GM12878 (cell line): Measurements from ENCODE around the gene IQGAP2. TPM values are rescaled to one million over a fixed set of nuclear protein-coding genes. Genes with fewer than 3 reads are reported as not detected.

Source experiments
- ATAC-seq: fragments of 200-7000 bp; cut with Tn5 transposase; 3 replicates; pipeline ENCODE4 v1.9.1; 2020; ENCODE audit warnings: mild to moderate bottlenecking, moderate library complexity
- BruUV-seq: library from RNA; stranded (reverse); fragments of 400-500 nt; replicated peaks from 2 replicates; lab custom pipeline; 2021; lab: Mats Ljungman, UMichigan
- CTCF ChIA-PET: fragments of 300-600 bp; sonication (Branson Sonifier 250); formaldehyde crosslinking; extraction: SDS; loops from one replicate; lab custom pipeline; 2021; ENCODE audit warnings: inconsistent platforms; lab: Yijun Ruan, JAX
- POLR2A ChIA-PET: fragments of 350-600 bp; formaldehyde crosslinking; extraction: SDS; loops from one replicate; lab custom pipeline; 2021; ENCODE audit warnings: inconsistent platforms; lab: Charles Lee
- RAD21 ChIA-PET: fragments of 300-600 bp; sonication (Branson Sonifier 250); formaldehyde crosslinking; loops from one replicate; lab custom pipeline; 2023; ENCODE audit warnings: antibody characterized with exemption; ENCODE audit not compliant: unreplicated experiment; lab: Charles Lee
- SMC1A ChIA-PET: fragments of 300-600 bp; sonication (Branson Sonifier 250); formaldehyde crosslinking; loops from one replicate; lab custom pipeline; 2023; ENCODE audit not compliant: unreplicated experiment, uncharacterized antibody; lab: Charles Lee
- DNase-seq: peaks from one replicate; pipeline ENCODE4 v3.0.0-alpha.2; 2011; ENCODE audit warnings: low read depth, low spot score
- FAIRE-seq: peaks from 3 replicates; lab custom pipeline; 2011; peaks lifted over from hg19 to GRCh38; lab: Jason Lieb, UNC
- H2AFZ ChIP-seq: 2 replicates; pipeline ENCODE4 v1.6.0; 2011; ENCODE audit warnings: low read depth, low read length, control low read depth; ENCODE audit not compliant: control insufficient read depth
- H3K27ac ChIP-seq: 2 replicates; pipeline ENCODE4 v1.5.1; 2011; ENCODE audit warnings: control low read depth; ENCODE audit not compliant: control insufficient read depth, insufficient read depth
- H3K27me3 ChIP-seq, 2 experiments: replicated peaks in 1 of 2; 2 replicates each; pipeline versions ENCODE4 v1.6.0 to v1.6.1; 2011; ENCODE audit warnings: low read length in 1 of 2; ENCODE audit not compliant: control insufficient read depth in 2 of 2, insufficient read depth in 2 of 2
- H3K36me3 ChIP-seq, 2 experiments: 2 replicates each; pipeline ENCODE4 v1.5.1; 2011; ENCODE audit warnings: low read length in 1 of 2; ENCODE audit not compliant: control insufficient read depth in 2 of 2, insufficient read depth in 2 of 2
- H3K4me1 ChIP-seq: 2 replicates; pipeline ENCODE4 v1.6.1; 2011; ENCODE audit warnings: mild to moderate bottlenecking, low read length, moderate library complexity, mixed read lengths; ENCODE audit not compliant: control insufficient read depth, insufficient read depth
- H3K4me2 ChIP-seq: 2 replicates; pipeline ENCODE4 v1.6.0; 2011; ENCODE audit warnings: control low read depth; ENCODE audit not compliant: control insufficient read depth, insufficient read depth
- H3K4me3 ChIP-seq: fragments of 200-600 bp; sonication (generic); 2 replicates; pipeline ENCODE4 v1.5.1; 2016
- H3K79me2 ChIP-seq: 2 replicates; pipeline ENCODE4 v1.6.0; 2011; ENCODE audit warnings: low read length; ENCODE audit not compliant: control insufficient read depth, insufficient read depth
- H3K9ac ChIP-seq: 2 replicates; pipeline ENCODE4 v1.8.0; 2011; ENCODE audit warnings: low read length, control low read depth, mixed read lengths; ENCODE audit not compliant: control insufficient read depth, insufficient read depth
- H3K9me3 ChIP-seq: replicated peaks from 3 replicates; pipeline ENCODE4 v1.5.1; 2011; ENCODE audit warnings: mild to moderate bottlenecking, low read length; ENCODE audit not compliant: control insufficient read depth, insufficient read depth
- H4K20me1 ChIP-seq: 2 replicates; pipeline ENCODE4 v1.6.0; 2011; ENCODE audit not compliant: control insufficient read depth, insufficient read depth
- CHD1 ChIP-seq: IDR thresholded peaks from 2 replicates; pipeline ENCODE4 v1.6.1; 2012; ENCODE audit warnings: low read depth, low read length, improper control_type of control experiment
- CREM ChIP-seq: IDR thresholded peaks from 2 replicates; pipeline ENCODE4 v1.6.1; 2014; ENCODE audit warnings: antibody characterized with exemption, low read depth
- NRF1 ChIP-seq: conservative IDR thresholded peaks from 2 replicates; pipeline ENCODE4 v1.6.1; 2011; ENCODE audit warnings: mild to moderate bottlenecking, low read depth, low read length, improper control_type of control experiment
- PML ChIP-seq: IDR thresholded peaks from 2 replicates; pipeline ENCODE4 v1.6.1; 2012; ENCODE audit warnings: low read length, inconsistent platforms
- POU2F2 ChIP-seq: IDR thresholded peaks from 3 replicates; pipeline ENCODE4 v1.6.1; 2011; ENCODE audit warnings: low read depth, mild to moderate bottlenecking, low read length, borderline replicate concordance
- RCOR1 ChIP-seq: conservative IDR thresholded peaks from 2 replicates; pipeline ENCODE4 v1.6.1; 2012; ENCODE audit warnings: low read depth, low read length, improper control_type of control experiment
- SMAD5 ChIP-seq: IDR thresholded peaks from 2 replicates; pipeline ENCODE4 v1.6.1; 2016; ENCODE audit warnings: antibody characterized with exemption, low read depth
- SUPT20H ChIP-seq: IDR thresholded peaks from 2 replicates; pipeline ENCODE4 v1.6.1; 2011; ENCODE audit warnings: low read depth, mild to moderate bottlenecking, low read length, moderate library complexity, borderline replicate concordance; ENCODE audit not compliant: control insufficient read depth
- TAF1 ChIP-seq: IDR thresholded peaks from 2 replicates; pipeline ENCODE4 v1.6.1; 2011; ENCODE audit warnings: mild to moderate bottlenecking, low read depth, low read length, borderline replicate concordance
- ZBTB40 ChIP-seq: fragments of 450-650 bp; IDR thresholded peaks from 2 replicates; pipeline ENCODE4 v1.6.1; 2016; ENCODE audit warnings: mild to moderate bottlenecking, moderate library complexity, borderline replicate concordance
- WGBS: methylation state at CpG from one replicate; pipeline ENCODE4 v1.1.6; 2016; ENCODE audit warnings: low lambda C conversion rate; ENCODE audit not compliant: insufficient replicate concordance, insufficient coverage; ENCODE audit errors: missing lambda C conversion rate; 5-methylcytosine and 5-hydroxymethylcytosine counted together
- in situ Hi-C: fragments of 300-500 bp; cut with MboI; formaldehyde crosslinking; loops from 9 replicates; pipeline ENCODE4 v1.14.3; 2018; ENCODE audit warnings: mixed read lengths
- intact Hi-C: fragments of 100-400 bp; cut with micrococcal nuclease; formaldehyde crosslinking; loops from one replicate; pipeline ENCODE4 v1.14.2; 2022; ENCODE audit not compliant: unreplicated experiment
- polyA plus RNA-seq, 11 experiments: library from polyadenylated mRNA; depleted of rRNA in 4 of 11; unstranded in 6 of 11; stranded (reverse) in 5 of 11; fragments of >200 nt; fragmentation: Nextera tagmentation in 4 of 11; fragmentation: Illumina TruSeq in 1 of 11; extraction: Ambion mirVana in 4 of 11; extraction: Trizol in 1 of 11; gene quantifications; 1 replicate in 1 of 11; 2 replicates in 10 of 11; pipeline versions ENCODE4 v1.2.1 to v1.2.3, GENCODE V29; 2011 to 2016; ENCODE audit warnings: inconsistent platforms in 2 of 11, missing spikeins in 2 of 11, low read depth in 1 of 11
- total RNA-seq, 4 experiments: library from RNA; depleted of rRNA in 3 of 4; stranded (reverse); fragments of >200 nt in 3 of 4; fragmentation: Illumina TruSeq in 1 of 4; extraction: Trizol in 1 of 4; gene quantifications; 2 replicates each; pipeline versions ENCODE4 v1.2.1 to v1.2.3, GENCODE V29; 2013 to 2021
- TF ChIP-seq, protein P1 (sequence below): fragments of 450-650 bp; formaldehyde crosslinking; IDR thresholded peaks from 2 replicates; pipeline ENCODE4 v1.4.0; 2020; ENCODE audit warnings: mild to moderate bottlenecking, moderate library complexity

The IQGAP2 gene
- total and polyA plus RNA-seq, 10 of the 15 experiments (the other 5 are each of a cell fraction or from before 2014, with no cell fraction given) = 14.5 to 41.4 (median 21.8) TPM

- in situ Hi-C loops (no loop called here), intact Hi-C loops (loop anchor here (5.0 kb wide), 1 partner anchor 32 kb away; no protein-coding TSS in a partner anchor)
- Histone ChIP-seq H3K4me2 (no peak overlapping the region), H3K9ac (no peak overlapping the region), H3K27ac (no peak overlapping the region), H3K27me3 (no peaks in the 10 kb centered on the region), H3K9me3 (no peaks in the 10 kb centered on the region), H4K20me1 (no peaks in the 10 kb centered on the region), H3K4me3 (no peak overlapping the region), H3K36me3 (no peaks in the 10 kb centered on the region), H3K4me1 (no peaks in the 10 kb centered on the region), H3K79me2 (no peaks in the 10 kb centered on the region), H2AFZ (no peak overlapping the region)
- DNase-seq (no peak), ATAC-seq (no peak), FAIRE-seq (no peak)
- POLR2A ChIA-PET = interaction anchor here (0.5 kb wide), 1 partner anchor 26 kb away, joined by 3 read pairs; no protein-coding TSS in a partner anchor
- TF ChIP-seq POU2F2 (no peak), PML (no peak), RCOR1 (no peak), CHD1 (no peak), SUPT20H (no peak), TAF1 (no peak), NRF1 (no peak), ZBTB40 (no peak), CREM (no peak), SMAD5 (no peak)
- TF ChIP-seq, protein P1, sequence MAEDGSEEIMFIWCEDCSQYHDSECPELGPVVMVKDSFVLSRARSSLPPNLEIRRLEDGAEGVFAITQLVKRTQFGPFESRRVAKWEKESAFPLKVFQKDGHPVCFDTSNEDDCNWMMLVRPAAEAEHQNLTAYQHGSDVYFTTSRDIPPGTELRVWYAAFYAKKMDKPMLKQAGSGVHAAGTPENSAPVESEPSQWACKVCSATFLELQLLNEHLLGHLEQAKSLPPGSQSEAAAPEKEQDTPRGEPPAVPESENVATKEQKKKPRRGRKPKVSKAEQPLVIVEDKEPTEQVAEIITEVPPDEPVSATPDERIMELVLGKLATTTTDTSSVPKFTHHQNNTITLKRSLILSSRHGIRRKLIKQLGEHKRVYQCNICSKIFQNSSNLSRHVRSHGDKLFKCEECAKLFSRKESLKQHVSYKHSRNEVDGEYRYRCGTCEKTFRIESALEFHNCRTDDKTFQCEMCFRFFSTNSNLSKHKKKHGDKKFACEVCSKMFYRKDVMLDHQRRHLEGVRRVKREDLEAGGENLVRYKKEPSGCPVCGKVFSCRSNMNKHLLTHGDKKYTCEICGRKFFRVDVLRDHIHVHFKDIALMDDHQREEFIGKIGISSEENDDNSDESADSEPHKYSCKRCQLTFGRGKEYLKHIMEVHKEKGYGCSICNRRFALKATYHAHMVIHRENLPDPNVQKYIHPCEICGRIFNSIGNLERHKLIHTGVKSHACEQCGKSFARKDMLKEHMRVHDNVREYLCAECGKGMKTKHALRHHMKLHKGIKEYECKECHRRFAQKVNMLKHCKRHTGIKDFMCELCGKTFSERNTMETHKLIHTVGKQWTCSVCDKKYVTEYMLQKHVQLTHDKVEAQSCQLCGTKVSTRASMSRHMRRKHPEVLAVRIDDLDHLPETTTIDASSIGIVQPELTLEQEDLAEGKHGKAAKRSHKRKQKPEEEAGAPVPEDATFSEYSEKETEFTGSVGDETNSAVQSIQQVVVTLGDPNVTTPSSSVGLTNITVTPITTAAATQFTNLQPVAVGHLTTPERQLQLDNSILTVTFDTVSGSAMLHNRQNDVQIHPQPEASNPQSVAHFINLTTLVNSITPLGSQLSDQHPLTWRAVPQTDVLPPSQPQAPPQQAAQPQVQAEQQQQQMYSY (CRISPR knock-in tag) = no peak
- RAD21 ChIA-PET = interaction anchor here (1.2 kb wide), 1 partner anchor 16 kb away, joined by 3 read pairs; no protein-coding TSS in a partner anchor
- CTCF ChIA-PET = interaction anchor here (1.2 kb wide), 1 partner anchor 10 kb away, joined by 3 read pairs; no protein-coding TSS in a partner anchor
- no TSS peak for BruUV-seq
- 61% methylated on average over 3 of the region's 3 CpGs for WGBS
- SMC1A ChIA-PET = no interaction called here
Observed at GRCh38 chr5:76384705-76385104, 18.4 kb upstream of the IQGAP2 start.
